Peyer's patch (tissue), 4 donors: ENCODE measurements around the gene TNFRSF4. TPM values are rescaled to one million over a fixed set of nuclear protein-coding genes. Genes with fewer than 3 reads are reported as not detected.

ENCODE experiments used
- DNase-seq, 3 donors: peaks; one replicate each; pipeline ENCODE4 v3.0.0-alpha.2; 2017 to 2019
- H3K27ac ChIP-seq, 4 donors: fragments of 200-600 bp; sonication (generic); one replicate each; pipeline ENCODE4 v1.5.1; 2016 to 2019
- H3K27me3 ChIP-seq, 2 donors: fragments of 200-600 bp; sonication (generic); one replicate each; pipeline ENCODE4 v1.5.1; 2019
- H3K36me3 ChIP-seq, 3 donors: fragments of 200-600 bp; sonication (generic); one replicate each; pipeline ENCODE4 v1.5.1; 2016 to 2019
- H3K4me1 ChIP-seq, 4 donors: fragments of 200-600 bp; sonication (generic); one replicate each; pipeline ENCODE4 v1.5.1; 2016 to 2019
- H3K4me3 ChIP-seq, 4 donors: fragments of 200-600 bp; sonication (generic); 1 replicate in 3 of 4; 2 replicates in 1 of 4; pipeline ENCODE4 v1.5.1; 2016 to 2019; ENCODE audit warnings: mild to moderate bottlenecking in 1 of 4
- H3K9me3 ChIP-seq, 4 donors: fragments of 200-600 bp; sonication (generic); one replicate each; pipeline ENCODE4 v1.5.1; 2016 to 2019; ENCODE audit warnings: mild to moderate bottlenecking in 1 of 4
- CTCF ChIP-seq, 6 experiments: fragments of 450-650 bp in 4 of 6; fragments of 200-600 bp in 2 of 6; sonication (generic) in 1 of 6; IDR thresholded peaks; one replicate each; pipeline ENCODE4 v1.5.1; 2017 to 2019; ENCODE audit warnings: antibody characterized with exemption in 6 of 6, mild to moderate bottlenecking in 3 of 6, moderate library complexity in 1 of 6
- POLR2A ChIP-seq, 2 donors: fragments of 450-650 bp; IDR thresholded peaks; one replicate each; pipeline ENCODE4 v1.5.1; 2017; ENCODE audit warnings: antibody characterized with exemption in 2 of 2, mild to moderate bottlenecking in 2 of 2, moderate library complexity in 2 of 2
- total RNA-seq, 4 donors: library from RNA; depleted of rRNA; stranded (reverse); fragments of >200 nt; gene quantifications; one replicate each; pipeline ENCODE4 v1.1.0, GENCODE V29; 2016

Gene TNFRSF4
- total RNA-seq, 4 donors from 2014 or later = 1.6 to 9.1 (median 2.8) TPM; not detected in 1

GRCh38 chr1:1232208-1232795 is 18.3 kb upstream of the TNFRSF4 start, which contains the start of gene B3GALT6:
Gene B3GALT6 (plus strand): TSS chr1:1232237. CDS start chr1:1232279, 42 bp downstream.
- DNase-seq = no peak
- Histone ChIP-seq H3K9me3 (no peaks in the 10 kb centered on the region), H3K4me1 (peaks cover 3 to 36% (median 17%) of the 10 kb centered on the region in 4 donors), H3K4me3 (peak within 1 kb of the TSS; percentile 88 to 100 (median 96)), H3K27me3 (no peaks in the 10 kb centered on the region), H3K27ac (peak within 1 kb of the TSS; percentile 95 to 98 (median 97)), H3K36me3 (peaks cover 0 to 23% (median 0%) of the 10 kb centered on the region in 3 donors)
- peak in 1 of 6 experiments; percentile 22 for TF ChIP-seq CTCF (IDR thresholded peaks at IDR 0.05)
- peak in 1 of 2 donors; percentile 46 for TF ChIP-seq POLR2A (IDR thresholded peaks at IDR 0.05)

- peak; percentile 95 to 98 (median 98) for DNase-seq
- H3K4me1 ChIP-seq = peaks cover 3 to 30% (median 17%) of the 10 kb centered on the region in 4 donors
- TF ChIP-seq CTCF (IDR thresholded peaks at IDR 0.05) (no peak), POLR2A (IDR thresholded peaks at IDR 0.05) (peak; percentile 44 to 77)
- H3K9me3 ChIP-seq = no peaks in the 10 kb centered on the region
- peak within 1 kb of the TSS; percentile 88 to 100 (median 96) for H3K4me3 ChIP-seq
- no peaks in the 10 kb centered on the region for H3K27me3 ChIP-seq
- H3K36me3 ChIP-seq = peaks cover 0 to 30% (median 0%) of the 10 kb centered on the region in 3 donors
- H3K27ac ChIP-seq = peak within 1 kb of the TSS; percentile 95 to 98 (median 97)
These were observed 17.7 kb upstream of the TNFRSF4 start, which contains the start of gene SDF4 for GRCh38 chr1:1231400-1232207. Gene SDF4 (minus strand): TSS chr1:1232001. CDS start chr1:1228772, 3,229 bp downstream.

- H3K4me1 ChIP-seq = peaks cover 3 to 30% (median 17%) of the 10 kb centered on the region in 4 donors
- DNase-seq = no peak
- no peaks in the 10 kb centered on the region for H3K27me3 ChIP-seq
- H3K27ac ChIP-seq = peak overlapping the region; percentile 95 to 98 (median 97)
- H3K9me3 ChIP-seq = no peaks in the 10 kb centered on the region
- H3K4me3 ChIP-seq = peak overlapping the region; percentile 88 to 100 (median 96)
- TF ChIP-seq CTCF (IDR thresholded peaks at IDR 0.05) = peak in 4 of 6 experiments; percentile 21 to 74 (median 68)
- peak; percentile 65 to 73 for TF ChIP-seq POLR2A (IDR thresholded peaks at IDR 0.05)
- peaks cover 0 to 38% (median 0%) of the 10 kb centered on the region in 3 donors for H3K36me3 ChIP-seq
These were observed 16.9 kb upstream of the TNFRSF4 start for GRCh38 chr1:1230656-1231399.

GRCh38 chr1:1229770-1230169 is 15.8 kb upstream of the TNFRSF4 start:
- Histone ChIP-seq H3K4me3 (peak overlapping the region in 1 of 4 donors; percentile 96), H3K9me3 (no peaks in the 10 kb centered on the region), H3K4me1 (peaks cover 3 to 30% (median 17%) of the 10 kb centered on the region in 4 donors), H3K36me3 (peaks cover 0 to 48% (median 0%) of the 10 kb centered on the region in 3 donors), H3K27ac (no peak overlapping the region), H3K27me3 (no peaks in the 10 kb centered on the region)
- TF ChIP-seq POLR2A (IDR thresholded peaks at IDR 0.05) (no peak), CTCF (IDR thresholded peaks at IDR 0.05) (no peak)
- no peak for DNase-seq
